Kidney (tissue), 14 donors: ENCODE measurements around the gene SEPTIN1. TPM values are rescaled to one million over a fixed set of nuclear protein-coding genes. Genes with fewer than 3 reads are reported as not detected.

Source experiments
- DNase-seq, 5 donors: peaks; one replicate each; pipeline ENCODE4 v3.0.0-alpha.2; 2013 to 2020
- FAIRE-seq: peaks from 2 replicates; lab custom pipeline; 2012; peaks lifted over from hg19 to GRCh38; lab: Jason Lieb, UNC
- H3K27ac ChIP-seq, 2 donors: one replicate each; pipeline ENCODE4 v1.7.0; 2013; ENCODE audit warnings: low read depth in 2 of 2, low read length in 2 of 2, inconsistent platforms in 1 of 2
- H3K27me3 ChIP-seq: one replicate; pipeline ENCODE4 v1.7.1; 2013; ENCODE audit warnings: low read length, inconsistent platforms; ENCODE audit not compliant: control insufficient read depth, insufficient read depth
- H3K36me3 ChIP-seq, 3 donors: one replicate each; pipeline versions ENCODE4 v1.7.0 to v1.7.1; 2013; ENCODE audit warnings: low read length in 3 of 3, control low read depth in 1 of 3, inconsistent platforms in 1 of 3; ENCODE audit not compliant: insufficient read depth in 3 of 3, control insufficient read depth in 2 of 3
- H3K4me1 ChIP-seq, 3 donors: one replicate each; pipeline versions ENCODE4 v1.7.0 to v1.7.1; 2013; ENCODE audit warnings: low read length in 3 of 3, inconsistent platforms in 1 of 3, low read depth in 1 of 3; ENCODE audit not compliant: control insufficient read depth in 2 of 3, insufficient read depth in 2 of 3
- H3K4me3 ChIP-seq, 3 donors: one replicate each; pipeline versions ENCODE4 v1.7.0 to v1.8.1; 2013; ENCODE audit warnings: low read length in 3 of 3, control low read depth in 1 of 3, inconsistent platforms in 1 of 3
- H3K9ac ChIP-seq, 3 donors: one replicate each; pipeline versions ENCODE4 v1.7.0 to v1.7.1; 2013; ENCODE audit warnings: low read length in 3 of 3, control low read depth in 1 of 3, inconsistent platforms in 1 of 3
- H3K9me3 ChIP-seq, 3 donors: one replicate each; pipeline versions ENCODE4 v1.7.0 to v1.7.1; 2013; ENCODE audit warnings: low read length in 3 of 3, control low read depth in 1 of 3, inconsistent platforms in 1 of 3; ENCODE audit not compliant: control insufficient read depth in 2 of 3, insufficient read depth in 1 of 3
- intact Hi-C: fragments of 100-400 bp; cut with DNase I; formaldehyde crosslinking; loops from one replicate; pipeline ENCODE4 v1.11.1; 2022
- polyA plus RNA-seq: library from polyadenylated mRNA; stranded (reverse); fragments of 350-450 nt; fragmentation: Illumina TruSeq; extraction: RNeasy Lipid Tissue Mini Kit (QIAGEN cat#74804); gene quantifications from one replicate; pipeline ENCODE4 v1.2.3, GENCODE V29; 2014; ENCODE audit warnings: low read depth, low replicate concordance; ENCODE audit not compliant: insufficient read depth
- total RNA-seq: library from RNA; stranded (reverse); fragmentation: NEBNext Ultra II Directional; extraction: Animal tissue kit (Norgen Biotek cat#: 25700); gene quantifications from one replicate; pipeline ENCODE4 v1.2.1, GENCODE V29; 2021
- TF ChIP-seq, protein P1 (sequence below): IDR thresholded peaks from 3 replicates; pipeline ENCODE4 v1.5.1; 2012; ENCODE audit warnings: mild to moderate bottlenecking, moderate library complexity, borderline replicate concordance; ENCODE audit not compliant: insufficient read depth; ENCODE audit errors: extremely low read depth
- donor health status: control.
- donor health status: control.
- donor health status: control.
- donor health status: control.
- donor health status: control.
- donor health status: DM: yes; HTN: yes; CAD: no.
- donor health status: Normal renal cell carcinoma (clear cell type).

The SEPTIN1 gene
- total and polyA plus RNA-seq, 2 donors from 2014 or later, result 5.0 to 12.8 TPM

DNA sequence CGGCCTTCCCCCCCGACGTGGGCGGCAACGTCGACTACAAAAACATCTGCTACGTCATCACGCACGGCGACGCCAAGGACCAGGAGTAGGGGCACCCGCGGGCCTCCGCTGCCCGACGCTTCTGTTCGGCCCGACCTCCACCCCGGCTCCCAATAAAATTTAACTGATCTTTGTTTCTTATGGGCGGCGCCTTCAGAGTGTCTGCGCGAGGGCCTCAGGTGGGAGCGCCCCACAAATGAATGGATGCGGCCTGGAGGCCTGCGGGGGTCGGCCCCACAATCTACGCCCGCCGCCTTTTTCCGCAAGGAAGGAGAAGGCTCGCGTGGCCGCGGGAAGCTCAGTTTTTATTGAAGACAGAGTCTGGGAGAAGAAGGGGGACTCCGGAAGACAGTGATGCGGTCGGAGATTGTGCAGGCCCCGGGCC, 4.5 kb downstream of the SEPTIN1 start:
- TF ChIP-seq, protein P1, sequence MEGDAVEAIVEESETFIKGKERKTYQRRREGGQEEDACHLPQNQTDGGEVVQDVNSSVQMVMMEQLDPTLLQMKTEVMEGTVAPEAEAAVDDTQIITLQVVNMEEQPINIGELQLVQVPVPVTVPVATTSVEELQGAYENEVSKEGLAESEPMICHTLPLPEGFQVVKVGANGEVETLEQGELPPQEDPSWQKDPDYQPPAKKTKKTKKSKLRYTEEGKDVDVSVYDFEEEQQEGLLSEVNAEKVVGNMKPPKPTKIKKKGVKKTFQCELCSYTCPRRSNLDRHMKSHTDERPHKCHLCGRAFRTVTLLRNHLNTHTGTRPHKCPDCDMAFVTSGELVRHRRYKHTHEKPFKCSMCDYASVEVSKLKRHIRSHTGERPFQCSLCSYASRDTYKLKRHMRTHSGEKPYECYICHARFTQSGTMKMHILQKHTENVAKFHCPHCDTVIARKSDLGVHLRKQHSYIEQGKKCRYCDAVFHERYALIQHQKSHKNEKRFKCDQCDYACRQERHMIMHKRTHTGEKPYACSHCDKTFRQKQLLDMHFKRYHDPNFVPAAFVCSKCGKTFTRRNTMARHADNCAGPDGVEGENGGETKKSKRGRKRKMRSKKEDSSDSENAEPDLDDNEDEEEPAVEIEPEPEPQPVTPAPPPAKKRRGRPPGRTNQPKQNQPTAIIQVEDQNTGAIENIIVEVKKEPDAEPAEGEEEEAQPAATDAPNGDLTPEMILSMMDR, result no peak
- H3K27ac ChIP-seq, result peak overlapping the region; percentile 99 to 100
- H3K36me3 ChIP-seq, result no peaks in the 10 kb centered on the region
- H3K9me3 ChIP-seq, result no peaks in the 10 kb centered on the region
- peak overlapping the region; percentile 48 to 73 (median 57) for H3K4me3 ChIP-seq
- H3K9ac ChIP-seq, result peak overlapping the region in 2 of 3 donors; percentile 10 to 97
- no peaks in the 10 kb centered on the region for H3K27me3 ChIP-seq
- peak; percentile 94 to 99 (median 97) for DNase-seq
- FAIRE-seq, result no peak
- H3K4me1 ChIP-seq, result peaks cover 0 to 10% (median 4%) of the 10 kb centered on the region in 3 donors
- intact Hi-C loops, result no loop called here

DNA sequence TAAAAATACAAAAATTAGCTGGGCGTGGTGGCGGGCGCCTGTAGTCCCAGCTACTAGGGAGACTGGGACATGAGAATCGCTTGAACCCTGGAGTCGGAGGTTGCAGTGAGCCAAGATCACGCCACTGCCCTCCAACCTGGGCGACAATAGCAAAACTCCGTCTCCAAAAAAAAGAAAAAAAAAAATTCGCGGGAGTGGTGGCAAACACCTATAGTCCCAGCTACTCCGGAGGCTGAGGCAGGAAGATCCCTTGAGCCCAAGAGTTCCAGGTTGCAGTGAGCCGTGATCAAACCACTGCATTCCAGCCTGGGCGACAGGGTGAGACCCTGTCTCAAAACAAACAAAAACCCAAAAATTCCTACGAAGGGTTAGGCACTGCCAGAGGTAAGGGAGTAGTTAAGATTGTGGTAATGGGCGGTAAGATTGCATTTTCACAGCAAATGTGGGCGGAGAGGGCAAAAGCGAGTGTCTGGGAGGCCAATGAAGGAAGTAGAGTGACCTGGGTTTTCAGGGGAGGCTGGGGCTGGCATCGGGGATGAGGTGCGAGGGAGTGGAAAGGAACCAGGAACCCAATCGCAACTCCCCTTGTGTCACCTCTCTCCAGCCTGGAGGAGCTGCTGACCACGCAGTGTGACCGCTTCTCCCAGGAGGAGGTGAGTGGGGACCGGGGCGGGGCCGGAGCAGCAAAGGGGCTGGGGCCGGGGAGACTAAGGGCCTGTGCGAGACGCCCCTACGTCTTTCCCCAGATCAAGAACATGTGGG, 5.1 kb downstream of the SEPTIN1 start:
- DNase-seq, result no peak
- TF ChIP-seq, protein P1, result no peak

DNA sequence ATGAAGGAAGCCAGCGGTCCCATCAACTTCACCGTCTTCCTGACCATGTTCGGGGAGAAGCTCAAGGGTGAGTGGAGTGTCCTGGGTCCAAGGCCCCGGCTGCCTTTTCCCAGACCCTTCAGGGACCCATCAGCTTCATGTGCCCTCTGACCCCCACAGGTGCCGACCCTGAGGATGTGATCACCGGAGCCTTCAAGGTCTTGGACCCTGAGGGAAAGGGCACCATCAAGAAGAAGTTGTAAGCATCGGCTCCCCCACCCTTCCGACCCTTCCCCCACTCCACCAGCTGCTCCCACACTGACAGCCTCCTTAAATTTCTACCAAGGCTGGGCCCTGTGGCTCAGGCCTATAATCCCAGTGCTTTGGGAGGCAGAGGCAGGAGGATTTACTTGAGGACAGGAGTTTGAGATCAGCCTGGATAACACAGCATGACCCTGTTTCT, 5.9 kb downstream of the SEPTIN1 start:
- Histone ChIP-seq H3K4me1 (peaks cover 0 to 10% (median 4%) of the 10 kb centered on the region in 3 donors), H3K27me3 (no peaks in the 10 kb centered on the region), H3K27ac (no peak overlapping the region), H3K4me3 (no peak overlapping the region), H3K9me3 (no peaks in the 10 kb centered on the region), H3K36me3 (no peaks in the 10 kb centered on the region), H3K9ac (no peak overlapping the region)
- DNase-seq, result peak in 1 of 5 donors; percentile 70
- FAIRE-seq, result no peak
- TF ChIP-seq, protein P1, result no peak
- intact Hi-C loops, result no loop called here

More for the DNA sequence above, 5.1 kb downstream of the SEPTIN1 start:
- H3K9me3 ChIP-seq, result no peaks in the 10 kb centered on the region
- intact Hi-C loops, result no loop called here
- no peaks in the 10 kb centered on the region for H3K27me3 ChIP-seq
- H3K9ac ChIP-seq, result peak overlapping the region; percentile 59 to 97 (median 71)
- H3K36me3 ChIP-seq, result no peaks in the 10 kb centered on the region
- H3K4me3 ChIP-seq, result peak overlapping the region; percentile 52 to 73 (median 57)
- H3K27ac ChIP-seq, result peak overlapping the region; percentile 99 to 100
- no peak for FAIRE-seq
- peaks cover 0 to 10% (median 4%) of the 10 kb centered on the region in 3 donors for H3K4me1 ChIP-seq
